Measurements from ENCODE around the gene ZNF148.

ZNF148 gene

GRCh38 chr3:125278155-125278554 lies 97.0 kb downstream of the ZNF148 start:
- DNase-seq, result no peak

- DNase-seq, result no peak
These were observed 104.0 kb downstream of the ZNF148 start for GRCh38 chr3:125271127-125271526.

- no peak for DNase-seq
These were observed 107.7 kb downstream of the ZNF148 start for GRCh38 chr3:125267460-125267859.

- DNase-seq, result no peak
These were observed 108.2 kb downstream of the ZNF148 start for GRCh38 chr3:125266971-125267370.

GRCh38 chr3:125262161-125262560 lies 113.0 kb downstream of the ZNF148 start:
- no peak for DNase-seq

GRCh38 chr3:125261031-125261430 lies 114.1 kb downstream of the ZNF148 start:
- DNase-seq, result no peak

GRCh38 chr3:125260158-125260557 lies 115.0 kb downstream of the ZNF148 start:
- no peak for DNase-seq

- no peak for DNase-seq
These were observed 117.6 kb downstream of the ZNF148 start for GRCh38 chr3:125257536-125257935.

GRCh38 chr3:125256675-125257074 lies 118.5 kb downstream of the ZNF148 start:
- DNase-seq, result no peak

- no peak for DNase-seq
These were observed 124.2 kb downstream of the ZNF148 start for GRCh38 chr3:125250973-125251372.

- DNase-seq, result no peak
These were observed 128.9 kb downstream of the ZNF148 start for GRCh38 chr3:125246237-125246636.

- DNase-seq, result no peak
These were observed 129.6 kb downstream of the ZNF148 start for GRCh38 chr3:125245521-125245920.

GRCh38 chr3:125240496-125240895 lies 134.6 kb downstream of the ZNF148 start:
- no peak for DNase-seq

- DNase-seq, result no peak
These were observed 135.9 kb downstream of the ZNF148 start for GRCh38 chr3:125239266-125239665.

GRCh38 chr3:125238759-125239158 lies 136.4 kb downstream of the ZNF148 start:
- DNase-seq, result no peak

GRCh38 chr3:125236331-125236903 lies 138.7 kb downstream of the ZNF148 start:
- no peak for DNase-seq

- DNase-seq, result no peak
These were observed 140.3 kb downstream of the ZNF148 start for GRCh38 chr3:125234831-125235230.

- no peak for DNase-seq
These were observed 142.7 kb downstream of the ZNF148 start for GRCh38 chr3:125232401-125232800.

- no peak for DNase-seq
These were observed 143.2 kb downstream of the ZNF148 start for GRCh38 chr3:125231895-125232294.

- DNase-seq, result no peak
These were observed 145.4 kb downstream of the ZNF148 start for GRCh38 chr3:125229707-125230106.

GRCh38 chr3:125229168-125229567 lies 146.0 kb downstream of the ZNF148 start:
- DNase-seq, result no peak

- no peak for DNase-seq
These were observed 153.3 kb downstream of the ZNF148 start for GRCh38 chr3:125221831-125222230.

- no peak for DNase-seq
These were observed 154.2 kb downstream of the ZNF148 start for GRCh38 chr3:125220727-125221429.

GRCh38 chr3:125220183-125220582 lies 154.9 kb downstream of the ZNF148 start:
- no peak for DNase-seq

GRCh38 chr3:125219261-125219701 lies 155.8 kb downstream of the ZNF148 start:
- DNase-seq, result no peak
